H1 (cell line): ENCODE measurements around the gene CHPF2. TPM values are rescaled to one million over a fixed set of nuclear protein-coding genes. Genes with fewer than 3 reads are reported as not detected.
A peak's percentile ranks its signal among the peaks of the same experiment; 100 is the strongest.

Source experiments
- CHD7 ChIP-seq: fragments of 300-600 bp; sonication (generic); IDR thresholded peaks from 2 replicates; pipeline ENCODE4 v1.7.1; 2012; ENCODE audit warnings: low read length, moderate library complexity, mild to moderate bottlenecking, inconsistent platforms; ENCODE audit not compliant: insufficient replicate concordance
- CTBP2 ChIP-seq: IDR thresholded peaks from 2 replicates; pipeline ENCODE4 v1.7.0; 2011; ENCODE audit warnings: borderline replicate concordance, mild to moderate bottlenecking, moderate library complexity, mixed read lengths, low read length; ENCODE audit not compliant: insufficient read depth, insufficient read length
- FOSL1 ChIP-seq: IDR thresholded peaks from 2 replicates; pipeline ENCODE4 v1.6.1; 2011; ENCODE audit warnings: mild to moderate bottlenecking, low read depth, low read length, moderate library complexity; ENCODE audit not compliant: insufficient read depth
- KDM4A ChIP-seq: IDR thresholded peaks from one replicate; pipeline ENCODE4 v1.7.1; 2012; ENCODE audit warnings: low read depth, mild to moderate bottlenecking, moderate library complexity, low read length, inconsistent platforms; ENCODE audit not compliant: severe bottlenecking
- POU5F1 ChIP-seq: IDR thresholded peaks from 2 replicates; pipeline ENCODE4 v1.6.1; 2011; ENCODE audit warnings: low read depth, mild to moderate bottlenecking, low read length, moderate library complexity
- RAD21 ChIP-seq, 2 experiments: IDR thresholded peaks in 1 of 2; conservative IDR thresholded peaks in 1 of 2; 2 replicates each; pipeline ENCODE4 v1.6.1; 2011; ENCODE audit warnings: low read depth in 2 of 2, low read length in 2 of 2, improper control_type of control experiment in 1 of 2, inconsistent platforms in 1 of 2, mild to moderate bottlenecking in 1 of 2, moderate library complexity in 1 of 2
- SAP30 ChIP-seq: fragments of 300-600 bp; sonication (generic); IDR thresholded peaks from 2 replicates; pipeline ENCODE4 v1.7.1; 2012; ENCODE audit warnings: low read length, moderate library complexity, mild to moderate bottlenecking, inconsistent platforms; ENCODE audit not compliant: insufficient read depth, insufficient replicate concordance
- TAF7 ChIP-seq: optimal IDR thresholded peaks from 2 replicates; pipeline ENCODE3; 2011; ENCODE audit warnings: low read depth, mild to moderate bottlenecking, inconsistent platforms, low read length, moderate library complexity, borderline replicate concordance
- polyA plus RNA-seq, 7 experiments: library from polyadenylated mRNA; depleted of rRNA in 3 of 7; stranded (reverse) in 5 of 7; unstranded in 2 of 7; fragments of >200 nt in 5 of 7; fragments of 200-250 nt in 2 of 7; gene quantifications; 1 replicate in 5 of 7; 2 replicates in 1 of 7; 4 replicates in 1 of 7; pipeline versions ENCODE4 v1.2.1 to v1.2.3, GENCODE V29; 2011 to 2013; ENCODE audit warnings: missing spikeins in 2 of 7, mixed read lengths in 2 of 7
- total RNA-seq: library from RNA; stranded (reverse); fragmentation: NEBNext Ultra II Directional; extraction: Animal tissue kit (Norgen Biotek cat#: 25700); gene quantifications from 2 replicates; pipeline ENCODE4 v1.2.1, GENCODE V29; 2021

Gene CHPF2
- total and polyA plus RNA-seq, 2 of the 8 experiments (the other 6 are each of a cell fraction or from before 2014, with no cell fraction given): 14.4 to 20.6 TPM

GRCh38 chr7:151245360-151246101 is 13.2 kb downstream of the CHPF2 start (continued):
- TF ChIP-seq CHD7 (no peak), POU5F1 (no peak), SAP30 (no peak), FOSL1 (no peak), RAD21 (IDR thresholded peaks at IDR 0.05 in 1 of 2, conservative IDR thresholded peaks at IDR 0.05 in 1 of 2; ENCODE audit: low read depth in 2 of 2, low read length in 2 of 2) (peak; percentile 38 to 75), TAF7 (peak; percentile 54), CTBP2 (no peak), KDM4A (peak; percentile 77)
- TF ChIP-seq, all 59 proteins: peak for 7
